ENCODE data around the gene TCF7L2. TPM values are rescaled to one million over a fixed set of nuclear protein-coding genes. Genes with fewer than 3 reads are reported as not detected.

The TCF7L2 gene
- total and polyA plus RNA-seq, 9 of the 15 experiments (the other 6 are each of a cell fraction or from before 2014, with no cell fraction given): 0.32 to 2.8 (median 0.92) TPM

DNA sequence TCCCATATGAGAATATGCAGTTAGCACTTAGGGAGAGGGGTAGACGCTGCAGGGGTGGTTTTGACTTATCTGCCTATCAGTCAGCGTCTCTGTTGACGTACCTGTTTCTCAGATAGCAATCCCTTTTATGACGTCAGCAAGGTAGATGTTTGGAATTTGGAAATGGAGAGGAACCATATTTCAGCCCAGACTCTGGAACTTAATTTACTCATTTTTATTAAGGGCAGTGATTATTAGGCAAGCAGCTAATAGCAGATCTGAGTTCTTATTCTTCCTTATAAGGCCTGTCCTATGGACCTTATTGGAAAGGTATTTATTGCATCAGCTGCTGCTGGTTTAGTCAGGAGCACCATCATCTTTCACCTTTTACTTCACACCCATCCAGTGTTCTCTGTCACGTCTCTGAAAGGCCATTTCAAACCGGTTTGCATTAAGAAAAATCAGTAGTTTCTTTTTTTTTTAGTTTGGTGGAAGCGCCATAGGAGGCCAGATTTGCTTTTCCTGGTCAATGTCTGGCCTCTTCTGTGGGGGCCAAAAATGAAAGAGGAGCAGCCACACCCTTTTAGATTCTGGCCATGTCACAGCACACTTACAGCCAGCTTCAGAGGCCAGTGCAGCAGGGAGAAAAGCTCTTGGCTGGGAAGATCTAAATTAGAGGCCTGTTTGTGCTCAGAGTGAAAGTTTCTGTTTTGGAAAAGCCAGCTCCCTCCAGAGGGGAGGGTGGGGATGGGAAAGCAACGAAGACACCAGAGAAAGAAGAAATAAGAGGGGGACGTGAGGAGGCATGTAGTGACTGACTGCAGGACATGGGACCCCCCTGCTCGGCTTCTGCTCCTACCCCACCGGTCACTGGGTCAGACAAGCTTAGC, 146.3 kb downstream of the TCF7L2 start:
- H3K9me3 ChIP-seq (replicated peaks; ENCODE audit: control insufficient read depth, insufficient read depth, low read depth, low read length): no peaks in the 10 kb centered on the region
- ATAC-seq (no peak), FAIRE-seq (no peak), DNase-seq (ENCODE audit: extremely low read depth in 1 of 4, low spot score in 3 of 4) (no peak)
- no peaks in the 10 kb centered on the region for H3K36me3 ChIP-seq (ENCODE audit: control insufficient read depth, insufficient read depth, low read length)
- no peak overlapping the region for H3K4me3 ChIP-seq
- no peak overlapping the region for H2AFZ ChIP-seq (ENCODE audit: low read depth, low read length)
- H3K79me2 ChIP-seq (ENCODE audit: control insufficient read depth, insufficient read depth, low read length): no peaks in the 10 kb centered on the region
- H3K4me1 ChIP-seq (replicated peaks in 1 of 2; ENCODE audit: control insufficient read depth in 2 of 2, insufficient read depth in 2 of 2, low read length in 2 of 2): peaks cover 3 to 12% of the 10 kb centered on the region in 2 experiments; a peak in 3 of 5 replicates
- TF ChIP-seq TCF7 (IDR thresholded peaks at IDR 0.05; ENCODE audit: borderline replicate concordance): no peak
- no peak for TF ChIP-seq FOXK1 (CRISPR knock-in tag; IDR thresholded peaks at IDR 0.05; ENCODE audit: borderline replicate concordance)
- no peak for TF ChIP-seq BRF2 (IDR thresholded peaks at IDR 0.05; ENCODE audit: borderline replicate concordance, insufficient read depth, insufficient read length)
- TF ChIP-seq SMAD4 (CRISPR knock-in tag; conservative IDR thresholded peaks at IDR 0.05): no peak
- TF ChIP-seq, protein P1, sequence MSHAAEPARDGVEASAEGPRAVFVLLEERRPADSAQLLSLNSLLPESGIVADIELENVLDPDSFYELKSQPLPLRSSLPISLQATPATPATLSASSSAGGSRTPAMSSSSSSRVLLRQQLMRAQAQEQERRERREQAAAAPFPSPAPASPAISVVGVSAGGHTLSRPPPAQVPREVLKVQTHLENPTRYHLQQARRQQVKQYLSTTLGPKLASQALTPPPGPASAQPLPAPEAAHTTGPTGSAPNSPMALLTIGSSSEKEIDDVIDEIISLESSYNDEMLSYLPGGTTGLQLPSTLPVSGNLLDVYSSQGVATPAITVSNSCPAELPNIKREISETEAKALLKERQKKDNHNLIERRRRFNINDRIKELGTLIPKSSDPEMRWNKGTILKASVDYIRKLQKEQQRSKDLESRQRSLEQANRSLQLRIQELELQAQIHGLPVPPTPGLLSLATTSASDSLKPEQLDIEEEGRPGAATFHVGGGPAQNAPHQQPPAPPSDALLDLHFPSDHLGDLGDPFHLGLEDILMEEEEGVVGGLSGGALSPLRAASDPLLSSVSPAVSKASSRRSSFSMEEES (CRISPR knock-in tag; IDR thresholded peaks at IDR 0.05): no peak
- POLR2A ChIA-PET: interaction anchor here (0.7 kb wide), 1 partner anchor 291 kb away, joined by 3 read pairs; no protein-coding TSS in a partner anchor
- peaks cover 0 to 4% of the 10 kb centered on the region in 2 experiments; a peak in 3 of 5 replicates for H3K27me3 ChIP-seq (ENCODE audit: control insufficient read depth in 2 of 2, insufficient read depth in 2 of 2, low read length in 2 of 2)
- intact Hi-C loops (cut with micrococcal nuclease): no loop called here
- no peak overlapping the region for H3K4me2 ChIP-seq (ENCODE audit: insufficient read depth, low read length)
- WGBS (ENCODE audit: insufficient coverage, low coverage, missing lambda C conversion rate): 34% methylated on average over 9 of the region's 11 CpGs
- CTCF ChIA-PET (ENCODE audit: low intra/inter-chr PET ratio): no interaction called here
- BruUV-seq (replicated peaks): no TSS peak
- H4K20me1 ChIP-seq (replicated peaks; ENCODE audit: control insufficient read depth, insufficient read depth, low read length): no peaks in the 10 kb centered on the region
- H3K9ac ChIP-seq (ENCODE audit: insufficient read depth in 1 of 2, low read depth in 2 of 2, low read length in 2 of 2): no peak overlapping the region
- H3K9me1 ChIP-seq (ENCODE audit: control insufficient read depth, insufficient read depth, low read length): no peaks in the 10 kb centered on the region
- H3K27ac ChIP-seq (ENCODE audit: extremely low read depth, low read depth, low read length): no peak overlapping the region
- in situ Hi-C loops (cut with MboI): no loop called here
